Large intestine (tissue), 3 donors: ENCODE results near the gene TENM4. TPM values are rescaled to one million over a fixed set of nuclear protein-coding genes. Genes with fewer than 3 reads are reported as not detected.

ENCODE experiments used
- DNase-seq, 2 donors: peaks; one replicate each; pipeline versions ENCODE4 v3.0.0 to v3.0.0-alpha.2; 2013
- H3K27ac ChIP-seq: one replicate; pipeline ENCODE4 v1.5.1; 2013; ENCODE audit warnings: low read length
- H3K27me3 ChIP-seq: 2 replicates; pipeline ENCODE4 v1.6.1; 2013; ENCODE audit warnings: low read length; ENCODE audit not compliant: control insufficient read depth, insufficient read depth
- H3K36me3 ChIP-seq: 2 replicates; pipeline ENCODE4 v1.6.1; 2013; ENCODE audit warnings: low read length; ENCODE audit not compliant: control insufficient read depth, insufficient read depth
- H3K4me1 ChIP-seq: one replicate; pipeline ENCODE4 v1.6.1; 2013; ENCODE audit warnings: low read length; ENCODE audit not compliant: control insufficient read depth, insufficient read depth
- H3K4me3 ChIP-seq: one replicate; pipeline ENCODE4 v1.5.1; 2013; ENCODE audit warnings: low read length
- H3K9me3 ChIP-seq: one replicate; pipeline ENCODE4 v1.6.1; 2013; ENCODE audit warnings: mild to moderate bottlenecking, low read depth, low read length, moderate library complexity; ENCODE audit not compliant: control insufficient read depth
- WGBS: methylation state at CpG from one replicate; pipeline ENCODE4 v1.1.5; 2013; ENCODE audit warnings: low lambda C conversion rate; ENCODE audit not compliant: insufficient coverage; 5-methylcytosine and 5-hydroxymethylcytosine counted together
- polyA plus RNA-seq: library from polyadenylated mRNA; unstranded; fragments of 120-200 nt; gene quantifications from one replicate; pipeline ENCODE4 v1.2.1, GENCODE V29; 2013

TENM4 gene
- polyA plus RNA-seq, 1 donor: 2.1 TPM

- no peak overlapping the region for H3K27ac ChIP-seq
- WGBS: no CpG with 5 or more reads among the region's 3 CpGs
- H3K4me1 ChIP-seq: no peaks in the 10 kb centered on the region
- peaks cover 4% of the 10 kb centered on the region for H3K27me3 ChIP-seq
- no peak for DNase-seq
- no peaks in the 10 kb centered on the region for H3K36me3 ChIP-seq
- no peaks in the 10 kb centered on the region for H3K9me3 ChIP-seq
- no peak overlapping the region for H3K4me3 ChIP-seq
These were observed 87.1 kb downstream of the TENM4 start for GRCh38 chr11:79353706-79354105.

- no peaks in the 10 kb centered on the region for H3K36me3 ChIP-seq
- H3K4me3 ChIP-seq: no peak overlapping the region
- DNase-seq: no peak
- no peaks in the 10 kb centered on the region for H3K4me1 ChIP-seq
- peaks cover 4% of the 10 kb centered on the region for H3K27me3 ChIP-seq
- H3K9me3 ChIP-seq: no peaks in the 10 kb centered on the region
- H3K27ac ChIP-seq: no peak overlapping the region
- no CpG with 5 or more reads among the region's 5 CpGs for WGBS
These were observed 88.5 kb downstream of the TENM4 start for GRCh38 chr11:79352349-79352703.

- Histone ChIP-seq H3K9me3 (no peaks in the 10 kb centered on the region), H3K27me3 (peaks cover 4% of the 10 kb centered on the region), H3K27ac (no peak overlapping the region), H3K4me3 (no peak overlapping the region), H3K36me3 (no peaks in the 10 kb centered on the region), H3K4me1 (no peaks in the 10 kb centered on the region)
- DNase-seq: no peak
- WGBS: 75% methylated on average over 2 of the region's 5 CpGs
These were observed 91.7 kb downstream of the TENM4 start for GRCh38 chr11:79348976-79349682.

- no peak overlapping the region for H3K4me3 ChIP-seq
- DNase-seq: no peak
- H3K27me3 ChIP-seq: no peaks in the 10 kb centered on the region
- H3K4me1 ChIP-seq: no peaks in the 10 kb centered on the region
- H3K9me3 ChIP-seq: no peaks in the 10 kb centered on the region
- H3K27ac ChIP-seq: no peak overlapping the region
- H3K36me3 ChIP-seq: no peaks in the 10 kb centered on the region
- no CpG with 5 or more reads among the region's 8 CpGs for WGBS
These were observed 94.8 kb downstream of the TENM4 start for GRCh38 chr11:79346021-79346420.

GRCh38 chr11:79344753-79345294 lies 96.0 kb downstream of the TENM4 start:
- H3K9me3 ChIP-seq: no peaks in the 10 kb centered on the region
- no peaks in the 10 kb centered on the region for H3K27me3 ChIP-seq
- no CpG with 5 or more reads among the region's 3 CpGs for WGBS
- no peaks in the 10 kb centered on the region for H3K4me1 ChIP-seq
- H3K27ac ChIP-seq: no peak overlapping the region
- no peak for DNase-seq
- no peaks in the 10 kb centered on the region for H3K36me3 ChIP-seq
- H3K4me3 ChIP-seq: no peak overlapping the region

GRCh38 chr11:79342686-79343085 lies 98.1 kb downstream of the TENM4 start:
- Histone ChIP-seq H3K4me1 (no peaks in the 10 kb centered on the region), H3K27me3 (no peaks in the 10 kb centered on the region), H3K36me3 (no peaks in the 10 kb centered on the region), H3K4me3 (no peak overlapping the region), H3K27ac (no peak overlapping the region), H3K9me3 (no peaks in the 10 kb centered on the region)
- WGBS: no CpG with 5 or more reads among the region's 6 CpGs
- no peak for DNase-seq

GRCh38 chr11:79342236-79342635 lies 98.6 kb downstream of the TENM4 start:
- no peaks in the 10 kb centered on the region for H3K9me3 ChIP-seq
- WGBS: no CpG with 5 or more reads among the region's 8 CpGs
- no peaks in the 10 kb centered on the region for H3K36me3 ChIP-seq
- H3K27me3 ChIP-seq: no peaks in the 10 kb centered on the region
- no peak for DNase-seq
- H3K4me3 ChIP-seq: no peak overlapping the region
- no peaks in the 10 kb centered on the region for H3K4me1 ChIP-seq
- no peak overlapping the region for H3K27ac ChIP-seq

- no peaks in the 10 kb centered on the region for H3K4me1 ChIP-seq
- no peak for DNase-seq
- no peaks in the 10 kb centered on the region for H3K9me3 ChIP-seq
- H3K4me3 ChIP-seq: no peak overlapping the region
- peaks cover 6% of the 10 kb centered on the region for H3K27me3 ChIP-seq
- no peaks in the 10 kb centered on the region for H3K36me3 ChIP-seq
- H3K27ac ChIP-seq: no peak overlapping the region
- WGBS: no CpG with 5 or more reads among the region's 3 CpGs
These were observed 100.3 kb downstream of the TENM4 start for GRCh38 chr11:79340535-79340934.

- no peaks in the 10 kb centered on the region for H3K9me3 ChIP-seq
- H3K27ac ChIP-seq: no peak overlapping the region
- H3K4me1 ChIP-seq: no peaks in the 10 kb centered on the region
- DNase-seq: no peak
- WGBS: 100% methylated on average over 1 of the region's 6 CpGs
- no peaks in the 10 kb centered on the region for H3K36me3 ChIP-seq
- peaks cover 7% of the 10 kb centered on the region for H3K27me3 ChIP-seq
- H3K4me3 ChIP-seq: no peak overlapping the region
These were observed 103.9 kb downstream of the TENM4 start for GRCh38 chr11:79336797-79337517.

GRCh38 chr11:79335681-79336080 lies 105.1 kb downstream of the TENM4 start:
- H3K36me3 ChIP-seq: no peaks in the 10 kb centered on the region
- no peaks in the 10 kb centered on the region for H3K9me3 ChIP-seq
- no peaks in the 10 kb centered on the region for H3K4me1 ChIP-seq
- H3K27me3 ChIP-seq: peaks cover 7% of the 10 kb centered on the region
- no peak for DNase-seq
- no peak overlapping the region for H3K4me3 ChIP-seq
- no peak overlapping the region for H3K27ac ChIP-seq
- no CpG with 5 or more reads among the region's 3 CpGs for WGBS
